OCI-LY7 (cell line): Measurements from ENCODE around the gene DPF3.

Experiments used
- CTCF ChIP-seq: fragments of 200-600 bp; sonication (generic); conservative IDR thresholded peaks from 2 replicates; pipeline ENCODE4 v1.5.1; 2014; ENCODE audit warnings: mild to moderate bottlenecking, antibody characterized with exemption, low read length, moderate library complexity, mixed read lengths
- EZH2phosphoT487 ChIP-seq: fragments of 200-600 bp; sonication (generic); IDR thresholded peaks from 2 replicates; pipeline ENCODE4 v1.6.1; 2018; ENCODE audit warnings: low read depth, borderline replicate concordance, mild to moderate bottlenecking, mixed run types, antibody characterized with exemption, low read length, moderate library complexity, mixed read lengths

GRCh38 chr14:72921396-72921795 is 27.5 kb upstream of the DPF3 start:
- TF ChIP-seq CTCF: no peak
- no peak for TF ChIP-seq EZH2phosphoT487
